Kasumi-1 (cell line): ENCODE data around the gene XPO5.
"Not testable (repeated sequence)": the region's sequence is repeated elsewhere in the genome, so short reads cannot be mapped to it uniquely, and the experiment has no call there.

ENCODE experiments used
- DNase-seq, 2 experiments: peaks; one replicate each; lab custom pipeline; 2025; lab: John Stamatoyannopoulos, UW

Gene XPO5

GRCh38 chr6:43575772-43576551, at the start of gene XPO5, which contains the start of gene POLH:
Gene XPO5, minus strand, starts transcription at chr6:43576038. Its CDS starts 174 bp downstream, at chr6:43575864.
Gene POLH, plus strand, starts transcription at chr6:43576185. Its CDS starts 6,135 bp downstream, at chr6:43582320.
- peak; percentile 89 to 90 for DNase-seq

DNA sequence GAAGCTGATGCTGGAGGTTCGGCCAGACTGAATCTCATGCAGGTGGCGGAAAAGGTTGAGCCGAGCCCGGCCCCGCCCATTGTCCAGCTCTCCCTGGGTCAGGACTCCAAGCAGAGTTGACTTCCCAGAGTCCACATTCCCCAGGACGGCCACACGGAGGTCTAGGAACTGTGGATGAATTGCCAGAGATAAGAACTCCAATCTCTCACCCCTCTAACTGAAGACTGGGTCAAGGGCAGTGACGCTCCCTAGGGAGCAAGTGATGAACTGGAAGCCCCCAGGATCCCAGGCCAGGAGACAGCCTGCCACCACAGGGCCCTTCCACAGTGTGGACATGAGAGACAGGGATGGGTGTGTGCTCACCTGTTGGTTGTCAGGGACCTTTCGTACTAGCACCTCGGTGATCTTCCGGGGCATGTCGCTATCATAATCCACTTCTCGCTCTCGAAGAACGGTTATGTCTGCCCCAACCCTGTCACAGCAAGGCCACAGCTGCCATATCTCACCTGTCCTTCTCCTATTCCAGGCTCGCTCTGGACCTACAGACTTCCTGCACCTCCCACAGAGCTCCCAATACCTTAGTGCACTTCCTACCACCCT, 49.7 kb upstream of the XPO5 start:
- no peak for DNase-seq

GRCh38 chr6:43624786-43625288, 49.0 kb upstream of the XPO5 start:
- no peak for DNase-seq

- DNase-seq, result no peak
Measured at GRCh38 chr6:43623880-43624785, 48.3 kb upstream of the XPO5 start.

- no peak for DNase-seq
Measured at GRCh38 chr6:43622541-43622940, 46.7 kb upstream of the XPO5 start.

- DNase-seq, result no peak
Measured at GRCh38 chr6:43621836-43622180, 46.0 kb upstream of the XPO5 start.

- no peak for DNase-seq
Measured at GRCh38 chr6:43621078-43621835, 45.4 kb upstream of the XPO5 start.

DNA sequence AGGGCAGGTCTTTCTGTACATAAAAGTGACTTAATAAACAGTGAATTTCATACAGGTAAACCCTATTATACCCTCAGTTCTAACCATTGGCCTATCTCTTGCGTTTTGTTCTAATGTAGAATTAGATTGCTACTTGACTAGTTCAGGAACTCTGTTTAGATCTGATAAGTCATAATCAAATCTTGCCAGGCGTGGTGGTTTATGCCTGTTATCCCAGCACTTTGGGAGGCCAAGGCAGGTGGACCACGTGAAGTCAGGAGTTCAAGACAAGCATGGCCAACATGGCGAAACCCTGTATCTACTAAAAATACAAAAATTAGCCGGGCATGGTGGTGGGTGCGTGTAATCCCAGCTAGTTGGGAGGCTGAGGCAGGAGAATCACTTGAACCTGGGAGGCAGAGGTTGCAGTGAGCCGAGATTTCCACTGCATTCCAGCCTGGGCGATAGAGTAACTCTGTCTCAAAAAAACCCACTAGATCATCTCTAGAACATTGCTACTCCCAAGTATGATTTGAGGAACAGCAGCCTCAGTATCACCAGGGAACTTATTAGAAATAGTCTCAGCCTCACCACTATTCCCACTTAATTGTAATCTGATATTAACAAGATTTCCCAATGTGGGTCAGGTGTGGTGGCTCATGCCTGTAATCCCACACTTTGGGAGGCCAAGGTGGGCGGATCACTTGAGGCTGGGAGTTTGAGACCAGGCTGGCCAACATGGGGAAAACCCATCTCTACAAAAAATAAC, 41.1 kb upstream of the XPO5 start:
- DNase-seq, result no peak

DNA sequence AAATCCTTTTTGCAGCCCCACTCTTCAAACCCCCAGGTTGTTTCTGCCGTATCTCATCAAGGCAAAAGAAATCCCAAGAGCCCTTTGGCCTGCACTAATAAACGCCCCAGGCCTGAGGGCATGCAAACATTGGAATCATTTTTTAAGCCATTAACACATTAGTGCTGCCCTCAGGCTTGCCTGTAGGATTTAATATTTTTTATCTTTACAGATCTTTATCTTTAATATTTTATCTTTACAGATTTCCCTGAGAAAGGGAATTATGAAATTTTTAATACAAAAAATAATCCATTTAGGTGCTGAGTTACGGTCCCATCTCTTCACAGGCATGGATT, 38.5 kb upstream of the XPO5 start:
- DNase-seq, result no peak

GRCh38 chr6:43613721-43614395, 38.0 kb upstream of the XPO5 start:
- no peak for DNase-seq

DNA sequence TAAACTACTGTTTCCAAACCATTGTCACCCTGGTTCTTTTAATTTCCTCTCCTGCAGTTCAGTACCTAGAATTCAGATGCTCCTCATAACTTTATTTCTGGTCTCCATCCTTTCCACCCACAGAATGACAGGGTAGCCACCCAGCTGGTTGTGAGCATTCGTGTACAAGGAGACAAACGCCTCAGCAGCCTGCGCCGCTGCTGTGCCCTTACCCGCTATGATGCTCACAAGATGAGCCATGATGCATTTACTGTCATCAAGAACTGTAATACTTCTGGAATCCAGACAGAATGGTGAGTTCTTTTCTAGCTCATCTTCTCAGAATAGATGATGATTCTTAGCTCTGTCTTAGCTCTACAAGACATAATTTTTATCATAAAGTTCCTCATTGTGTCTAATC, 34.6 kb upstream of the XPO5 start:
- DNase-seq, result no peak

GRCh38 chr6:43609402-43609801, 33.6 kb upstream of the XPO5 start:
- no peak for DNase-seq

- peak; percentile 62 to 73 for DNase-seq
Measured at GRCh38 chr6:43608807-43609206, 33.0 kb upstream of the XPO5 start.

GRCh38 chr6:43608310-43608763, 32.5 kb upstream of the XPO5 start:
- DNase-seq, result peak; percentile 76 to 90

DNA sequence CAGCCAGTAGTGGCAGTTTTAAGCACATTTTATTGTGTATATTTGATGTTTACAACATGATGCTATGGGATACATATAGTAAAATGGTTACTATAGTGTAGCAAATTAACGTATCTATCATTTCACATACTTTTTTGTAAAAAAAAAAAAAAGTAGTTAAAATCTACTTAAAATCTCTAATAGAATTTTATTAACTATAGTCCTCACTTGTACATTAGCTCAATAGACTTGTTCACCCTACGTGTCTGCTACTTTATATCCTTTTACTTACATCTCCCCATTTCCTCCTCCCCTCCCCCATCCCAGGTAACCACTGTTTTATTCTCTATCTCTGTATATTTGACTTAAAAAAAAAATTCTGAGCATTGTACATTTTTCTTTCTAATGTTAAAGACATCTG, 30.2 kb upstream of the XPO5 start:
- DNase-seq, result no peak

GRCh38 chr6:43604174-43604573, 28.3 kb upstream of the XPO5 start:
- no peak for DNase-seq

- DNase-seq, result no peak
Measured at GRCh38 chr6:43600595-43600994, 24.8 kb upstream of the XPO5 start.

DNA sequence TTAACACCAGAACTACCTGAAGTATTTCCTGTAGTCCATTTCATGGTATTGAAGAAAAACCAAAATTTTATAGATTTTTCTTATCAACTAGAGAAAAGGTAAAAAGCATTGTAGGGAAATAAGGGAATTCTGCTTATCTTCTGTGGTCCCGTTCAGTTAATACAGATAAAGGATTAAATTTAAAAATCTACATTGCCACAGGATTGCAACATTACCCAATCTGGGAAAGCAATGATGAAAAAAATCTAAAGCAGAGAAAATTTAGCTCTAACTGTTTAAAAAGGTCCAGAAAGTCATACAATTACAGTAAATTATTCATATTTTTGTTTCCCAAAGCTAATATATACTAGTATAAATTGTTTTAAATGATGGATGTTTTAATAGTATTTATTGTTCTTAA, 18.1 kb upstream of the XPO5 start:
- no peak for DNase-seq

DNA sequence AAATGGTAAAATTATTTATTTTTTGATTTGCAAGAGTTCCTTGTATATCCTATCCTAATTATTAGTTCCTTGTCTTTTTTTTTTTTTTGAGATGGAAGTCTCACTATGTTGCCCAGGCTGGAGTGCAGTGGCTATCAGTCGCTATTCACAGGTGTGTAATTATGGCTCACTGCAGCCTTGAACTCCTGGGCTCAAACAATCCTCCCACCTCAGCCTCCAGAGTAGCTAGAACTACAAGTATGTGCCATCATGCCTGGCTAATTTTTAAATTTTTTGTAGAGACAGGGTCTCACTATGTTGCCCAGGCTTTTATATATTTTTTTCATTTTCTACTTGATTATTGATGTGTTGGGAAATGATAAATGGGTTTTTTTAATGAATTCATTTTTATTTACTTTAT, 13.7 kb upstream of the XPO5 start:
- DNase-seq, result not testable (repeated sequence)

GRCh38 chr6:43588194-43588593, 12.4 kb upstream of the XPO5 start:
- DNase-seq, result no peak
